ENCODE results near the gene PIEZO1. TPM values are rescaled to one million over a fixed set of nuclear protein-coding genes. Genes with fewer than 3 reads are reported as not detected.

PIEZO1 gene
- total and polyA plus RNA-seq, 9 of the 15 experiments (the other 6 are each of a cell fraction or from before 2014, with no cell fraction given), result 3.6 to 432 (median 131) TPM

GRCh38 chr16:88781140-88782077, 3.6 kb downstream of the PIEZO1 start (continued):
- TF ChIP-seq RBM39 (optimal IDR thresholded peaks at IDR 0.05; ENCODE audit: low read depth, low read length), result no peak
- peak; percentile 25; the same call in 1 of the 2 replicates for TF ChIP-seq JUN (IDR thresholded peaks at IDR 0.05; ENCODE audit: borderline replicate concordance, low read depth, low read length)
- no peak for TF ChIP-seq JUN (CRISPR knock-in tag; IDR thresholded peaks at IDR 0.05; ENCODE audit: borderline replicate concordance)
- TF ChIP-seq CHCHD3 (CRISPR knock-in tag; IDR thresholded peaks at IDR 0.05), result no peak
- TF ChIP-seq ZHX1 (conservative IDR thresholded peaks at IDR 0.05; ENCODE audit: low read length), result no peak
- no peak for TF ChIP-seq ILF3 (IDR thresholded peaks at IDR 0.05; ENCODE audit: borderline replicate concordance)
- no peak for TF ChIP-seq ZNF699 (CRISPR knock-in tag; IDR thresholded peaks at IDR 0.05; ENCODE audit: insufficient replicate concordance)
- TF ChIP-seq GTF2F1 (IDR thresholded peaks at IDR 0.05; ENCODE audit: low read depth, low read length), result no peak
- no peak for TF ChIP-seq XRCC5 (IDR thresholded peaks at IDR 0.05; ENCODE audit: low read depth, low read length)
- no peak; the same call in 1 of the 2 replicates for TF ChIP-seq MTA2 (IDR thresholded peaks at IDR 0.05; ENCODE audit: low read depth)
- TF ChIP-seq ETV1 (tag; conservative IDR thresholded peaks at IDR 0.05; ENCODE audit: low read depth), result peak; percentile 67
- TF ChIP-seq ZBTB33 (CRISPR knock-in tag; IDR thresholded peaks at IDR 0.05), result no peak
